Activated CD8-positive, alpha-beta memory T cell treated with anti-CD3 and anti-CD28 coated beads for 36 hours (primary cell): Measurements from ENCODE around the gene BCKDHB. TPM values are rescaled to one million over a fixed set of nuclear protein-coding genes. Genes with fewer than 3 reads are reported as not detected.
"Not testable (repeated sequence)": the region's sequence is repeated elsewhere in the genome, so short reads cannot be mapped to it uniquely, and the experiment has no call there.

ENCODE experiments used
- CTCF ChIA-PET: fragments of 350-600 bp; sonication (Branson Sonifier 250); formaldehyde crosslinking; loops from one replicate; lab custom pipeline; 2021; ENCODE audit warnings: antibody characterized with exemption; lab: Charles Lee
- POLR2A ChIA-PET: fragments of 350-600 bp; sonication (Branson Sonifier 250); formaldehyde crosslinking; loops from one replicate; lab custom pipeline; 2021; ENCODE audit warnings: antibody characterized with exemption; lab: Charles Lee
- total RNA-seq, 2 experiments: library from RNA; stranded (reverse); gene quantifications; one replicate each; pipeline ENCODE4 v1.2.3, GENCODE V29; 2021

BCKDHB gene
- total RNA-seq, 2 experiments from 2014 or later = 17.8 to 19.7 TPM

- POLR2A ChIA-PET = no interaction called here
- CTCF ChIA-PET = no interaction called here
These were observed 127.9 kb downstream of the BCKDHB start for GRCh38 chr6:80234401-80234800.

- ChIA-PET CTCF (no interaction called here), POLR2A (no interaction called here)
These were observed 128.4 kb downstream of the BCKDHB start for GRCh38 chr6:80234908-80235307.

- CTCF ChIA-PET = no interaction called here
- POLR2A ChIA-PET = no interaction called here
These were observed 129.2 kb downstream of the BCKDHB start for GRCh38 chr6:80235647-80236046.

- CTCF ChIA-PET, POLR2A ChIA-PET: not testable (repeated sequence)
These were observed 132.3 kb downstream of the BCKDHB start for GRCh38 chr6:80238754-80239153.

DNA sequence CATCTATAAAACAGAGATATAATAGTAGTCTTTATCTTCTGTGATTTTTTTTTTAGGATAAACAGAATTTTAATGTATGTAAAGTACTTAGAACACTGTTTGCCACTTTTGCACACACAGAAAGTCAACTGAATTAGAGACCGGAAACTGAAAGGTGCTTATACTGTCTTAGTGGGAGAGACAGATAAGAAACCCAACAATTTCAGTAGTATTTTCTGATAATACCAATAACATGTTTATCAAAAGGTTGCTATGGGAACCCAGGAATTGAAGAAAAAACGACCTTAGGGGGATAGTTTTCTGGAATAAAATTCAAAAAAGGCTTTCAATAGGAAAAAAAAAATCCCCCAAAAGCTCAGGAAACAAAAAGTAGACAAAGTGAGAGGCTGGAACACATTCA lies 138.6 kb downstream of the BCKDHB start:
- CTCF ChIA-PET = no interaction called here
- POLR2A ChIA-PET = no interaction called here

DNA sequence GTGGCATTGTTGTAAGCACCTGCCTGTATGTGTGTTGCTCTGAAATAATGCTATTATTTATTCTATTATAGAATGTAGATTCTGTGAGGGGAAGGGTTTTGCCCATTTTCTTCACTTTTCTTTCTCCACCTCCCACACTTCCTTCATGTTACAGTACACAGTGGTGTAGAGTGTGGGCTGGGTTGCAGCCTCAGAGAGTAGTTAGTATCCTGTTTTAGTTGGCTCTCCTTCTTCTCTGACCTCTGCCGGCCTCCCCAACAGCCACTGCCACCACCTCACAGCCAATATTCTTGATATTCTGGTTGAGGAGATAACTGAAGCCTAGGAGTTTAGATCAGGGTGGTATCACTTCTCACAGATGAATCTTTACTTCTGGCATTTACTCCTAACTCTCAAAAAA lies 143.4 kb downstream of the BCKDHB start:
- ChIA-PET POLR2A (no interaction called here), CTCF (no interaction called here)

DNA sequence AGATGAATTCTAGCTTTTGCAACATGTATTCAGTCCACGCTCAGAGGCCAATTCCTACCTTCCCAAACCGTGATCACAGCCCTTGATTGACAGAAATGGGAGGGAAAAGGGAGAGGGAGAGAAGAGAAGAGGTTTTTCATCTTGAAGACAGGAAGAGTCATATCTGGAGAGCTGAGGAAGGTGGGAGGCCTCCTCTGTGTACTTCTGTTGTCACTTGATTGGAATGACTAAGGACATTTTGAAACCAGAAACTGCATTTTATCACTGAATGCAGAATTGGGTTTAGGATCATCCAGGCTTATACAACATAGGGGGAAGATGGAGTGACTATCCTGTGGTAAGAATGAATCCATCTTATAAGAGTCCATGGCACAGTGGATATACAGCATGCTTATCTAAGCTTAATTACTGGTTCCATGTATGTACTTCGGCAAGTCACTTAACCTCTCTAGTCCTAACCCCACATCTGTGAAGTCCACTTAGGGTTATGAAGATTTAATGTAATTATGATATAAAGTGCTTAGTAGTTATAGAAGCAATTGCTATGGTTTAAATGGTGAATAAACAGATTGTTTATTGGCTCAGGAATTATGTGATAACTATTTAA lies 144.0 kb downstream of the BCKDHB start:
- POLR2A ChIA-PET = no interaction called here
- CTCF ChIA-PET = no interaction called here

DNA sequence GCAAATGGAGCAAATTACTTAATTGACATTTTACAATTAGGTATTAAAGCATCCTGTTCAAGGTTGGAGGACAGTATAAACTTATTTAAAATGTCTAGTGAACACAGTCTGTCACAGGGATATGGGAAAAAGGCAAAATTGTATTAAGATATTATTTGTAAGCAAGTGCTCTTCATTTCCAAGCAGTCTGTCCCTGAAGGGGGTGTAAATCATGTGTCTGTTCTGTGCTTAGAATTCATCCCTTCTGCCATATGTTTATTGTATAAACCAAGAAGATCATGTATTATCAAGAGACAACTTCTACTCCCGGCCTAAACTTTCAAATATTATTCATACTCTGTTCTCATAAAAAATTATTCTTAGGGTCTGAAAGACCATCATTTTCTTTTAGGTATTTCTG lies 144.8 kb downstream of the BCKDHB start:
- POLR2A ChIA-PET = no interaction called here
- CTCF ChIA-PET = no interaction called here

DNA sequence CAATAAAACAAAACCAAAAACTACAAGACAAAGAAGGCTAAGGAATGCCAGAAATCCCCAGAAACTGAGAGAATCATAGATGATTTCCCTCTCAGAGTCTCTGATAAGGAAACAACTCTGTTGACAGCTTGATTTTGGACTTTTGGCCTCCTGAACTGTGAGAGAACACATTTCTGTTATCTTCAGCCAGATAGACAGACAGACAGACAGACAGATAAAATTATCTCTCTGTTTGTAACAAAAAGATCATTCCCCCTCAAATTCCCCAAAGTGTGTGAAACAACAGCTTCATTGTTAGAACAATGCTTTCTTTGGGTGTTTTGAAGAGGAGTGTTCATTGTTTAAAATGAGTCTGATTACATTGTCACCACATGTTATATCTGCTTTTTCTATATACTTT lies 148.2 kb downstream of the BCKDHB start:
- CTCF ChIA-PET = no interaction called here
- POLR2A ChIA-PET = no interaction called here

- ChIA-PET CTCF (no interaction called here), POLR2A (no interaction called here)
These were observed 150.2 kb downstream of the BCKDHB start for GRCh38 chr6:80256691-80257090.

DNA sequence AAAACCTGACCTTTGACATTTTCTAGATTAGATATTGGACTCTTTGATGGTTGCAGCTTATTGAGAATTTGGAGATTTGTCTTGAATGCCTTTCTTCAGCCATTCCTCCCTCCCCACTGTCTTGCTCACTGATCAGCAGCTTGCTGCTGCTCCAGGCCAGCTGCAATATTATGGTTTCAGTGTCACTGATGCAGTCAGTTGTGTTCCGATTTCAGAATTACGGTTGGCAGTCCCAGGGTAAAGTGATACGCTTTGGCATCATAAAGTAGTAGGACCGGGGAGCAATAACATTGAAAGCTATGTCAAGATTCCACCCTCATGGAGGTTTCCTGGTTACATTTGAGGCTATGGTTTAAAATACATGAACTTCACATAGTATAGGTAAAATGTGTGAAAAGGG lies 152.6 kb downstream of the BCKDHB start:
- ChIA-PET POLR2A (no interaction called here), CTCF (no interaction called here)

DNA sequence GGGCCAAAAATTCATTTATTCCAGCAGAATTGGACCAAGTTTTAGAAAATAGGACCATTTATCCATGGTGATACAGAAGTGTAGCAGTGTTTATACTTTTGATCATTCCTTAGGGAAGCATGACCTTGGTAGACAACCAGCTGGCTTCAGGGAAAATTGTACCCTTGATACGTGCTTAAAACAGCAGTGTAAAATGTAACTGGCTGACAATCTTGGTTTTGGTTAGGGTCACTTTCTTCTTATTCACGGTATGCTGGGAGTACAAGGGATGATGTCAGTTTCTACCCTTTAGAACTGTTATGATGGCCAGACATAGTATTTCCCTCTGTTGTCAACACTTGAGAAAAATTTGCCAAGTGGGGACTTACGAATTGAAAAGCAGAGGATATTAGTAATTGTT lies 157.1 kb downstream of the BCKDHB start:
- ChIA-PET POLR2A (no interaction called here), CTCF (no interaction called here)

GRCh38 chr6:80268865-80269730 lies 162.6 kb downstream of the BCKDHB start:
- ChIA-PET POLR2A (no interaction called here), CTCF (no interaction called here)

GRCh38 chr6:80271074-80271473 lies 164.6 kb downstream of the BCKDHB start:
- POLR2A ChIA-PET = no interaction called here
- CTCF ChIA-PET = no interaction called here

GRCh38 chr6:80272988-80273387 lies 166.5 kb downstream of the BCKDHB start:
- ChIA-PET CTCF (no interaction called here), POLR2A (no interaction called here)

GRCh38 chr6:80276861-80277260 lies 170.4 kb downstream of the BCKDHB start:
- CTCF ChIA-PET = no interaction called here
- POLR2A ChIA-PET = no interaction called here

GRCh38 chr6:80277501-80277900 lies 171.0 kb downstream of the BCKDHB start:
- ChIA-PET POLR2A (no interaction called here), CTCF (no interaction called here)

DNA sequence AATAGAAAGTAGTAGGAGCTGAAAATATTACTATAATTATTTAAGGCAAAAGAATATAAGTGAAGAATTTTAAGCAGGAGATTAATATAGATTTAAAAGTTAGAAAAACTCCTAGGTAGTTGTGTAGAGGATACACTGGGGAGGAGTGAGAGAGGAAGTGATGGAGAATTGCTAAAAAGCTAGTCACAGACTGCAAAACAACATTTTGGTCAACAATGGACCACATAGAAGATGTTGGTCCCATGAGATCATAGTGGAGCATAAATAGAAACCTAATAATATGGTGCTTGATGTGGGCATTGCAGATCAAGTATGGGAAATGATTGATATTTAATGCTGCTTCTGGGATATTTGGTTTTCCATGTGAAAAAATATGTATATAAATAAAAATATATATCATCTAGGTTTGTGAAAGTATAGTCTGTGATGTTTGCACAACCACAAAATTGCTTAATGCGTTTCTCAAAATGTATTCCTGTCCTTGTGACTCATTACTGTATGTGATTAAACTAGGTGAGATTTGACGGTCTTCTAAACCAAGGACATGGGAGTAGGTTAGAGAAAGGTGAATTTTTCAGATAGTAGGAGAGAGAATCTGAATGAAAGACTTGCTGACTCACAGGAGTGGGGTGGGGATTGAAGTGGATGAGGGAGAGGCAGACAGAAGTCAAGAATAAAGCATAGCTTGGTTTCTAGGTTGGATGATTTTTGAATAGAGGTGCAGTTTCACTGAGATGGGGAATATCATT lies 174.0 kb downstream of the BCKDHB start:
- ChIA-PET POLR2A (interaction anchor here (0.6 kb wide), 1 partner anchor 118 kb away, joined by 3 read pairs; no protein-coding TSS in a partner anchor), CTCF (no interaction called here)

- POLR2A ChIA-PET = no interaction called here
- CTCF ChIA-PET = no interaction called here
These were observed 176.6 kb downstream of the BCKDHB start for GRCh38 chr6:80282913-80283554.

DNA sequence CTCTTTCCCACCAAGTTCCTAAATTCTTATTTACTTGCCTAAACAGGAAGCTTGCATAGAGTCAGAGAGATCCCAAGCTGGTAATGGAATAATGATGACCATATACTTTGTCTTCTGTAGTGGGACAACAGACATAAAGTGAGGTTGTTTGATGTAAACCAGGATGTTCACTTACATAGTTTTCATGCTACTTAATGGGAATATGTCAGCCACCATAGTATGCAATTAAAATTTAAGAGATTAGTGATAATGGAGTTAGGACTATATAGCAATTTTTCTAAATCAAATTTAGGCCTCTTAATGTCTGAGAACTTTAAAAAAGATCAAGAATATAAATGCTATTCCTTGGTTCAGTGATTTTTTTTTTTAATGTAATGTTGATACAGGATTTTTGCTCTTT lies 180.6 kb downstream of the BCKDHB start:
- ChIA-PET CTCF (no interaction called here), POLR2A (no interaction called here)
